Stomach (tissue), 4 donors: ENCODE results near the gene HUNK.

ENCODE experiments used
- POLR2A ChIP-seq, 4 donors: fragments of 450-650 bp; IDR thresholded peaks; one replicate each; pipeline ENCODE4 v1.6.1; 2016; ENCODE audit warnings: antibody characterized with exemption in 4 of 4, control low read depth in 2 of 4, mild to moderate bottlenecking in 1 of 4, moderate library complexity in 1 of 4
- TF ChIP-seq, protein P1 (sequence below), 7 experiments: fragments of 450-650 bp in 4 of 7; fragments of 200-600 bp in 3 of 7; sonication (generic) in 3 of 7; IDR thresholded peaks; one replicate each; pipeline ENCODE4 v1.5.1; 2016 to 2019; ENCODE audit warnings: antibody characterized with exemption in 7 of 7, control low read depth in 2 of 7, mild to moderate bottlenecking in 1 of 7

DNA sequence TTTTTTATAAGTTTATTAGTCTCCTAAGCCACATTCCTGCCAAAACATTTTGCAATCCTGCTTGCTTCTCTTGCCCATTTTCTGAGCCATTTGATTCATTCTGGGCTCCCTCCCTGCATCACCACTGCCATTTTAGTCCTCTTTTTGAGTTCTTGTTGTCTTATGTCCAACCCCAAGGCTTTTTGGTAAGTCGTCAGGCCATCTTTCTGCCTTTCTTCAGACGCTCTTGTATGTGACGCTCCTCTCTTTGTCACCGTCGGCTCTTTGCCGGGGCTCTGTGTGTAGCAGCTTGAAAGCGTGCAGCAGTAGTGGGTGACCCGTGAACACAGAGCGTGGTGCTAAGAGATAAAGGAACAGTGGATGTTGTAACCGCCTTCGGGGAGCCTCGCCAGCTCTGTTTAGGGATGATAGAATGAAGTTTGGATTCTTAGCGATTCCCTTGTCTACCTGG lies 14.6 kb downstream of the HUNK start:
- TF ChIP-seq, protein P1, sequence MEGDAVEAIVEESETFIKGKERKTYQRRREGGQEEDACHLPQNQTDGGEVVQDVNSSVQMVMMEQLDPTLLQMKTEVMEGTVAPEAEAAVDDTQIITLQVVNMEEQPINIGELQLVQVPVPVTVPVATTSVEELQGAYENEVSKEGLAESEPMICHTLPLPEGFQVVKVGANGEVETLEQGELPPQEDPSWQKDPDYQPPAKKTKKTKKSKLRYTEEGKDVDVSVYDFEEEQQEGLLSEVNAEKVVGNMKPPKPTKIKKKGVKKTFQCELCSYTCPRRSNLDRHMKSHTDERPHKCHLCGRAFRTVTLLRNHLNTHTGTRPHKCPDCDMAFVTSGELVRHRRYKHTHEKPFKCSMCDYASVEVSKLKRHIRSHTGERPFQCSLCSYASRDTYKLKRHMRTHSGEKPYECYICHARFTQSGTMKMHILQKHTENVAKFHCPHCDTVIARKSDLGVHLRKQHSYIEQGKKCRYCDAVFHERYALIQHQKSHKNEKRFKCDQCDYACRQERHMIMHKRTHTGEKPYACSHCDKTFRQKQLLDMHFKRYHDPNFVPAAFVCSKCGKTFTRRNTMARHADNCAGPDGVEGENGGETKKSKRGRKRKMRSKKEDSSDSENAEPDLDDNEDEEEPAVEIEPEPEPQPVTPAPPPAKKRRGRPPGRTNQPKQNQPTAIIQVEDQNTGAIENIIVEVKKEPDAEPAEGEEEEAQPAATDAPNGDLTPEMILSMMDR (IDR thresholded peaks at IDR 0.05) = no peak
- TF ChIP-seq POLR2A (IDR thresholded peaks at IDR 0.05) = no peak
